ENCODE measurements around the gene NUBPL.
"Not testable (repeated sequence)": the region's sequence is repeated elsewhere in the genome, so short reads cannot be mapped to it uniquely, and the experiment has no call there.

NUBPL gene

DNA sequence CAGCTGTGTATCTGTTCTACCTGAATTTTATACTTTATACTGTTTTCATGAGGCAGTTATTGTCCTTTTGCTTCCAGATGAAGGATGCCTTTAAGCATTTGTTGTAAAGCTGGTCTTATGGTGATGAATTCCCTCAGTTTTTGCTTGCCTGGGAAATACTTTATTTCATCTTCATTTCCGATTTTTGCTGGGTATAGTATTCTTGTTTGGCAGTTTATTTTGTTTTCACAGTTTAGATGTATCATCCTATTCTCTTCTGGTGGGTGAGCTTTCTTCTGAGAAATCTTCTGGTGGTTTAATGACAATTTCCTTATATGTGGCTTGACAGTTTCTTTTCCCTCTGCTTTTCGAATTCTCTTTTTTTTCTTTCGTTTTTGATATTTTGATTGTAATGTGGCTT is 188.1 kb downstream of the NUBPL start:
- DNase-seq = no peak

GRCh38 chr14:31751047-31751446 is 189.8 kb downstream of the NUBPL start:
- DNase-seq = not testable (repeated sequence)

GRCh38 chr14:31752867-31753661 is 191.9 kb downstream of the NUBPL start:
- no peak for DNase-seq

GRCh38 chr14:31758941-31759340 is 197.7 kb downstream of the NUBPL start:
- no peak for DNase-seq

GRCh38 chr14:31760277-31760676 is 199.1 kb downstream of the NUBPL start:
- DNase-seq = no peak

DNA sequence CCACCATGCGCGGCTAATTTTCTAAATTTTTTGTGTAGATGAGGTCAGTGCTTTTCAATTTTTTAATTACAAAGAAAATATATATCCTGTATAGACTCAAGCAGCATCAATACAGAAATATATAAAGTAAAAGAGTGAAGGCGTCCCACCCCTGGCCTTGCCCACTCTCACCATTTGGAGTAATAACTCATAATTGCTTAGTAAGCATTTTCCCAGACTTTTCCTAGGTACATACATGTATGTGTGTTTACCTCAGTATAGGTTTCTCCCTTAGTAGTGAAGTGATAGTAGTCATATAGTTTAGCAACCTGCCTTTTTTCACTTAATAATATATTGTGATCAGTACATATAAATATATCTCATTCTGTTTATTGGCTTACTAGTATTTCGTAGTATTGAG is 200.1 kb downstream of the NUBPL start:
- DNase-seq = no peak

DNA sequence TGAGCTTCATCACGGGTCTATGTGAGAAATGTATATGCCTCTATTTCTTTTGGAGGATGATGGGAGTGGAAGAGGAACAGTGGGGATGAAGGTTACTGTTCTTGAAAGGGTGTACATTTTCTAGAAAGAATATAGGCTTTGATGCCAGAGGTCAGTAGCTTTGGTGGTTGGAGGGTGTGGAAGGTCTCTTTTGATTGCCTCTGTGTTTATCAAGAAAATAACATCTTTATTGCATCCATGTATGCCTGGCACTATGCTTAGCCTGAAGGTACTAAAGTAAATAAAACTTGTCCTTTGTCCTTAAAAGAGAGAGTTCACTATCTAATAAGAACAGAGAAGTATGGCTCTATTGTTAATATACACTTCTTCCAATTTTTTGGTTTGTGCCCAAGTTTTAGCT is 201.8 kb downstream of the NUBPL start:
- no peak for DNase-seq

DNA sequence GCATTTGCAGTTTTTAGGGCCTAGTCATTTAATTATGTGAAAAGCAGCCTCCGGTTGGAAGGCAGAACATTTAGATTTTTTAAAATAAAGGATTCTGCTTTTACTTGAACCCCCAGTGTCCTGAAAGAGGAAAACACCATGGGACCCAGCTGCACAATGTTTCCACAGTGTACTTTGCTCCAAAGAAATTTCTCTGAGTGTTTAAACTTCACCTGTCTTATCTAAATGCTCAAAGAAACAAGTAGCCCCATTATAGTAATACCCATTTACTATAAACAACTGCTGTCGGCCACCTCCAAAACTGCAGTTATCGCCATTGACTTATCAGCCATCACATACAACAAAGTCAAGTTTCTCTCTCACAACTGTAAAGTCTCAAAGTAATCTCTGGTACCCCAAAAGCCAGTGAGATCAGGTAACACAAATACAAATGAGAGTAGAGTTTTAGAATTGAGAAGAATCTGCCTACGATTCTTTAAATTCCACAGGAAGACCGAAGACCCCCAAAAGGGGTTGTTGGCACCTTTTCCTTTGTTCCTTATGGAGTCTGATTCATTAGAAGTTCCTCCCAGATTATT is 205.2 kb downstream of the NUBPL start:
- no peak for DNase-seq

DNA sequence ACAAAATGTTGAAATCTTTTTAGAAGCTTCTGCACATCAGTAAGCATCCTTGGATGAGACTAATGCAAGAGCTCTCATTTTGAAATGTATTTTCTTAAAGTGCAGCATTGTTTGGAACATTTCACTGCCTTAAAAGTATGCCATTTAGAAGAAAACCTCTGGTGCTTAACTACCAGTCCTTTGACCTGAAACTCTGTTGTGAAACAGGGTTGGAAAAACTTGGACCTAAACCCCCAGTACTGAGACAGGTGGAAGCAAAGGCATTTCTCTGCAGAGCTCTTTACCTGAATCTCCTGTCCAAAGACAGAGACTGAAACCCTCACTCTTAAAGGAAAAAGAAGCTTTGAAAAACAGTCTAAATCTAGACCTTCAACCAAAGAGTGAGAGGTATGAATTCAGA is 207.2 kb downstream of the NUBPL start:
- DNase-seq = no peak

GRCh38 chr14:31770271-31770670 is 209.1 kb downstream of the NUBPL start:
- DNase-seq = no peak

DNA sequence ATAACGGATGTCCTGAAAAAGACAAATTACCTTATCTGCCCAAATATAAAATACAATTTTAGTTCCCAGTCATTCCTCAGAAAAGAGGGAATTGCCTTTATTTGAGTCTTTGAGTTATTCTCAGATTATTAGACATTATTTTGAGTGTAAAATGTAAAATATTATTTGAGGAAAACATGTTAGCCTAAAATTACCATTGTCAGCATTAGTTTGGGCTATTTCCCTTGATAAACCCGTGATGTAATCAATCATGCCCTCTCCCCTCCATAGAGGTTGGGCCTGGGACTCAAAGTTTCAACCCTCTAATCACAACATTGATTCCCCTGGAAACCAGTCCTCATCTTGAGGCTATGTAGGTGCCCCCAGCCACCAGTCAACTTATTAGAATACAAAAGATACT is 213.4 kb downstream of the NUBPL start:
- no peak for DNase-seq

DNA sequence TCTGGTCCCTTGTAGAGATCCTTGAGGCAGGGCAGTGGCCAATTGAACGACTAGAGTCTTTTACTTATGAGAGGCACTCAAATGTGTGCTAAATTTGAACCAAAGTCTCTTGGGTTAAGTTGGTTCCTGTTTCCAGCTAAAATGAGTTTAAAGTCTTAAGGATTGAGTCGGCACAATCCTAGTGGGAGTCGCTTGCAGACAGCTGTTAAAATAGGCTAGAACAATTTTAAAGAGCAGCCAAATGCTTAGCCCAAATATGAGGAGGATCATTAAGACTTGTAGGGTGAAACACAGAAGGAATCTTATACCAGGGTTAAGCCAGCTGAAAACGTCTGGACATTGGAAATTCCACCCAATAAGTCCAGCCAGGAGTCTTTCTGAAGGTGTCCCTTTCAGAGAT is 216.1 kb downstream of the NUBPL start:
- no peak for DNase-seq

DNA sequence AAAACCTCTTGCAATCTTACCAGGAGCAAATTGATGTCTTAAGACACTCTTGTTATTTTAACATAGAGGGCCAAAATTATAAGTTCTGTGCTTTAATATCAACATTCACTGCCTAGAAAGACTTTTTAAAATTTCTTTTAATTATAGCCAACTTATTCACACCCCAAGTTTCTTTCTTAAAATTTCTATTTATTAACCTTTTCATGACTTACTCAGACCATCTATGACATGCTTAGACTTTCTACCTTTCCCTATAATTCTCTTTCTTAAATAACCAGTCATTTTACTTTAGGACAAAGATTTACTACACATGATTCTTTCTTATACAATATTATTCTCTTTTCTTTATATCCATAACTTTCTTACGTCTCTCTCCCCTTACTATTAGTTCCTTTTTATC is 220.4 kb downstream of the NUBPL start:
- no peak for DNase-seq

DNA sequence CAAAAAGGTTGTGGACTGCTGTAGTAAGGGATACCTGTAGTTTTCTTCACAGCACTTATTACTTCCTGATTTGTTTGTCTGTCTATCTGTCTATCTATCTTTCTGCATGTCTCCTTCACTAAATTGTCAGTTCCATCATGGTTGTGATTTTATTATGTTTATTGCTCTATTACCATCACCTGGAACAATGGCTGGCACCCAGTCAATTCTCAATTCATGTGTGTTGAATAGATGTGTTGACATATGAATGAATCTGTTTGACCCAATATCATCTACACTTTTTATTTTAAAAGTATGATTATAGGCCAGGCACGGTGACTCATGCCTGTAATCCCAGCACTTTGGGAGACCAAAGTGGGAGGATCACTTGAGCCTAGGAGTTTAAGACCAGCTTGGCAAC is 224.4 kb downstream of the NUBPL start:
- no peak for DNase-seq

GRCh38 chr14:31787377-31787776 is 226.2 kb downstream of the NUBPL start:
- DNase-seq = no peak

DNA sequence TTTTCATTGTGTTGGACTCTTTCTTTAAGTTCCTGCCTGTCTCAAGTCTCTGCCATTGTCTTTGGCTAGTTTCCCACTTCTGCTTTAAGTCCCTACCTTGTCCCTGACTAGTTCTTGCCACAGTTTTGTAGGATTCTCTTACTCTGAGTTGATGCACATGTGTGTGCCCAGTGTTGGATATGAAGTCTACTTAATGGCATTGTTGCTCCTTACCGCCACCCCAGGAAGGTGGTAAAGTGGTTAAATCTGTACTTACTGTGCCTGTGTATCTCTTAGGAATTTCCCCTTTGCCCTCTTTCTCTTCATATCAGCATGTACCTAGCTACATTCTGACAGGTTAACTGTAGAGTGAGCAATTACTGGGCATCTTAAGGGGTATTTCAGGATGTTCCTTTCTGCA is 227.1 kb downstream of the NUBPL start:
- DNase-seq = no peak

DNA sequence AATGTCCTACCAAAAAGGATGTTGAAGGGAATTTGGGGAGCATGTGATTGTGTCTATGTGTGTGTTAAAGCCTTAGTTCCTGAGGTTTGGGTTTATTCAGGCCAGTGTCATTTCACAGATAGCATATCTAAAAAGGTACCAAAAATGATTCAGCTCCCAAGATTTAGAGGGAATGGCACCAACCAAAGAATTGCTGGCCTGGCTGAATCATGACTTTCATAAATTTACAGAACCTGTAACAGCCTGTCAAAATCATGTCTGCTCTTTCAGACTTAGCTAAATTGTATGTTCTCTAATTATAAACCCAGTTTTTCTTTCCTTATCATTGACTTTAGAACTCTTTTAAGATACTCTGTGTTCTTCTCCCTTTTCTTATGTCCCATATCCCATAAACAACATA is 231.5 kb downstream of the NUBPL start:
- DNase-seq = no peak

- DNase-seq = not testable (repeated sequence)
Measured at GRCh38 chr14:31797946-31798345, 236.7 kb downstream of the NUBPL start.

- DNase-seq = no peak
Measured at GRCh38 chr14:31802838-31803237, 241.6 kb downstream of the NUBPL start.

GRCh38 chr14:31806249-31806648 is 245.0 kb downstream of the NUBPL start:
- DNase-seq = no peak

DNA sequence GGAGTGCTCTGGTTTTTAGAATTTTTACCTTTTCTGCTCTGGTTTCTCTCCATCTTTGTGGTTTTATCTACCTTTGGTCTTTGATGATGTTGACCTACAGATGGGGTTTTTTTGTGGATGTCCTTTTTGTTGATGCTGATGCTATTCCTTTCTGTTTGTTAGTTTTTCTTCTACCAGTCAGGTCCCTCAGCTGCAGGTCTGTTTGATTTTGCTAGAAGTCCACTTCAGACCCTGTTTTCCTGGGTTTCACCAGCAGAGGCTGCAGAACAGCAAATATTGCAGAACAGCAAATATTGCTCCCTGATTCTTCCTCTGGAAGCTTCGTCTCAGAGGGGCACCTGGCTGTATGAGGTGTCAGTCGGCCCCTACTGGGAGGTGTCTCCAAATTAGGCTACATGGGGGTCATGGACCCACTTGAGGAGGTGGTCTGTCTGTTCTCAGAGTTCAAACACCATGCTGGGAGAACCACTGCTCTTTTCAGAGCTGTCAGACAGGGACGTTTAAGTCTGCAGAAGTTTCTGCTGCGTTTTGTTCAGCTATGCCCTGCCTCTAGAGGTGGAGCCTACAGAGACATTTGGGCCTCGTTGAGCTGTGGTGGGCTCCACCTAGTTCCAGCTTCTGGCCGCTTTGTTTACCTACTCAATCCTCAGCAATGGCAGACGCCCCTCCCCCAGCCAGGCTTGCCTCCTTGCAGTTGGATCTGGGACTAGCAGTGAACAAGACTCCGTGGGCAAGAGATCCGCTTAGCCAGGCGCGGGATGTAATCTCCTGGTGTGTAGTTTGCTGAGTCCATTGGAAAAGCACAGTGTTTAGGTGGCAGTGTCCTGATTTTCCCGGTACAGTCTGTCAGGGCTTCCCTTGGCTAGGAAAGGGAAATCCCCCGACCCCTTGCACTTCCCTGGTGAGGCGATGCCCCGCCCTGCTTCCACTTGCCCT is 250.8 kb downstream of the NUBPL start:
- not testable (repeated sequence) for DNase-seq

DNA sequence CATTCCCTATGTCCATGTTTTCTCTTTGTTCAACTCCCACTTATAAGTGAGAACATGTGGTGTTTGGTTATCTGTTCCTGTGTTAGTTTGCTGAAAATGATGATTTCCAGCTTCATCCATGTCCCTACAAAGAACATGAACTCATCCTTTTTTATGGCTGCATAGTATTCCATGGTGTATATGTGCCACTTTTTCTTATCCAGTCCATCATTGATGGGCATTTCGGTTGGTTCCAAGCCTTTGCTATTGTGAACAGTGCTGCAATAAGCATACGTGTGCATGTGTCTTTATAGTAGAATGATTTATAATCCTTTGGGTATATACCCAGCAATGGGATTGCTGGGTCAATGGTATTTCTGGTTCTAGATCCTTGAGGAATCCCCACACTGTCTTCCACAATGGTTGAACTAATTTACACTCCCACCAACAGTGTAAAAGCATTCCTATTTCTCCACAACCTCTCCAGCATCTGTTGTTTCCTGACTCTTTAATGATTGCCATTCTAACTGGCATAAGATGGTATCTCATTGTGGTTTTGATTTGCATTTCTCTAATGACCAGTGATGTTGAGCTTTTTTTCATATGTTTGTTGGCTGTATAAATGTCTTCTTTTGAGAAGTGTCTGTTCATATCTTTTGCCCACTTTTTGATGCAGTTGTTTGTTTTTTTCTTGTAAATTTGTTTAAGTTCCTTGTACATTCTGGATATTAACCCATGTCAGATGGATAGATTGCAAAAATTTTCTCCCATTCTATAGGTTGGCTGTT is 252.7 kb downstream of the NUBPL start:
- not testable (repeated sequence) for DNase-seq

GRCh38 chr14:31819281-31819680 is 258.1 kb downstream of the NUBPL start:
- DNase-seq = no peak

Data from midbrain (tissue), 1 donor.